ENCODE measurements around the gene TMEM109. TPM values are rescaled to one million over a fixed set of nuclear protein-coding genes. Genes with fewer than 3 reads are reported as not detected.

TMEM109 gene
- total RNA-seq, 2 donors from 2014 or later: 35.0 to 53.4 TPM

DNA sequence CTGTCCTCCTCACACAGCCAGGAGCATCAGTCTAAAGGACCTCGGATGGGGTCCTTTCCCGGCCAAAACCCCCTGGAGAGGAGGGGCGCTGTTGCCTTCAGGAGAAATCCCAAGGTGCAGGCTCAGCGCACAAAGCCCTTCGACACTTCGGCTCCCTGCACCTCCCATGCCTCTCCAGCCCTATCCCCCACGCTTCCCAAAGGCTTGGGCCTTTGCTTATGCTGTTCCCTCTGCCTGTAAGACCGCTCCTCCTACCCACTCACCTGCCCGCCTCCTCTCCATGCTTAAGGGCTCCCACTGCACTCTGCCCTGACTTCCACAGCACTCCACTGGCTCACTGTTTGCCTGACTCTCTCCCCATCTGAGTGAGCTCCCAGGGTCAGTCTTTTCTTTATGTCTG is 24.5 kb downstream of the TMEM109 start:
- H3K27ac ChIP-seq: no peak overlapping the region
- intact Hi-C loops (cut with DNase I): no loop called here
- TF ChIP-seq, protein P1, sequence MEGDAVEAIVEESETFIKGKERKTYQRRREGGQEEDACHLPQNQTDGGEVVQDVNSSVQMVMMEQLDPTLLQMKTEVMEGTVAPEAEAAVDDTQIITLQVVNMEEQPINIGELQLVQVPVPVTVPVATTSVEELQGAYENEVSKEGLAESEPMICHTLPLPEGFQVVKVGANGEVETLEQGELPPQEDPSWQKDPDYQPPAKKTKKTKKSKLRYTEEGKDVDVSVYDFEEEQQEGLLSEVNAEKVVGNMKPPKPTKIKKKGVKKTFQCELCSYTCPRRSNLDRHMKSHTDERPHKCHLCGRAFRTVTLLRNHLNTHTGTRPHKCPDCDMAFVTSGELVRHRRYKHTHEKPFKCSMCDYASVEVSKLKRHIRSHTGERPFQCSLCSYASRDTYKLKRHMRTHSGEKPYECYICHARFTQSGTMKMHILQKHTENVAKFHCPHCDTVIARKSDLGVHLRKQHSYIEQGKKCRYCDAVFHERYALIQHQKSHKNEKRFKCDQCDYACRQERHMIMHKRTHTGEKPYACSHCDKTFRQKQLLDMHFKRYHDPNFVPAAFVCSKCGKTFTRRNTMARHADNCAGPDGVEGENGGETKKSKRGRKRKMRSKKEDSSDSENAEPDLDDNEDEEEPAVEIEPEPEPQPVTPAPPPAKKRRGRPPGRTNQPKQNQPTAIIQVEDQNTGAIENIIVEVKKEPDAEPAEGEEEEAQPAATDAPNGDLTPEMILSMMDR (IDR thresholded peaks at IDR 0.05): no peak

DNA sequence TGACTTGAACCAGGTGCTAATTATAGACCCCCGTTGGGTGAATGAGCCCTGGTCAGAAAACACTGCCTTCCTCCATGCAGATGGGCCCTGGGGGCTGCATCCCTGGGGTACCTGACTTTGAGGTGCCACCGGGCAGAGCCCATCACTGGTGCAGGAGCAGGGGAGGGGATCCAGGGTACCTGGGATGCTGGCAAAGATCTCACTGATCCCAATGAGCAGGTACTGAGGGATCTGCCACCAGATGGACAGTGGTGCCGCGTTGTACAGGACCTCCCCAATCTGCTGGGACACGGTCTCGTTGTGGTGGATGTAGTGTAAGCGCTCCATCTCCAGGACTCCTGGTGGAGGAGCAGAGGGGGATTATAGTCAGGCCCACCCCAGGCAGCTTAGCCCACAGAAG is 25.3 kb downstream of the TMEM109 start:
- no peak overlapping the region for H3K27ac ChIP-seq
- H3K9ac ChIP-seq (ENCODE audit: low read depth in 2 of 2, low read length in 2 of 2): no peak overlapping the region
- H3K4me1 ChIP-seq: no peaks in the 10 kb centered on the region
- H3K27me3 ChIP-seq: no peaks in the 10 kb centered on the region
- H3K9me3 ChIP-seq: no peaks in the 10 kb centered on the region
- H3K4me3 ChIP-seq: no peak overlapping the region
- TF ChIP-seq, protein P1 (IDR thresholded peaks at IDR 0.05): no peak
- H3K36me3 ChIP-seq: no peaks in the 10 kb centered on the region
- DNase-seq: no peak
- intact Hi-C loops (cut with DNase I): no loop called here

More for the DNA sequence above, 24.5 kb downstream of the TMEM109 start:
- Histone ChIP-seq H3K36me3 (no peaks in the 10 kb centered on the region), H3K9me3 (no peaks in the 10 kb centered on the region), H3K4me1 (no peaks in the 10 kb centered on the region), H3K27me3 (no peaks in the 10 kb centered on the region), H3K4me3 (no peak overlapping the region), H3K9ac (ENCODE audit: low read depth in 2 of 2, low read length in 2 of 2) (no peak overlapping the region)
- DNase-seq: no peak

DNA sequence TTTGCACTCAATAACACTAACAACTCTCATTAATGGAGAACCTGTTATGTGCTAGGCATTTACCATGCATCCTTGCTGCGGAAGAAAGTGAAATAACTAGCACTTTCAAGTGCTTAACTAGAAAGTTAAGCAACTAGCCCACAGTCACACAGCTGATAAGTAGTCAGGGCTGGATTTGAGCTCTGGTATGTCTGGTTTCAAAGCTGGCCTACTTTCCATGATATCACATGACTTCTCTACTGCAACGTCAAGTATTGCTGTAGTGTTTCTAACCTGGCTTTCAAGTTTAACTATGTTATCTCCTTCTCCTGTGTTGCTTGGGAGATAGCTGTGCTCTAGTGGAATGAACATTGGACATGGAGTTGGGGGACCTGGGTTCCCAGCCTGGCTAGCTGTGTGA is 25.9 kb downstream of the TMEM109 start:
- TF ChIP-seq, protein P1 (IDR thresholded peaks at IDR 0.05): no peak
- Histone ChIP-seq H3K9ac (ENCODE audit: low read depth in 2 of 2, low read length in 2 of 2) (no peak overlapping the region), H3K4me1 (no peaks in the 10 kb centered on the region), H3K27me3 (no peaks in the 10 kb centered on the region), H3K9me3 (no peaks in the 10 kb centered on the region), H3K36me3 (no peaks in the 10 kb centered on the region), H3K27ac (no peak overlapping the region), H3K4me3 (no peak overlapping the region)
- intact Hi-C loops (cut with DNase I): no loop called here
- no peak for DNase-seq

DNA sequence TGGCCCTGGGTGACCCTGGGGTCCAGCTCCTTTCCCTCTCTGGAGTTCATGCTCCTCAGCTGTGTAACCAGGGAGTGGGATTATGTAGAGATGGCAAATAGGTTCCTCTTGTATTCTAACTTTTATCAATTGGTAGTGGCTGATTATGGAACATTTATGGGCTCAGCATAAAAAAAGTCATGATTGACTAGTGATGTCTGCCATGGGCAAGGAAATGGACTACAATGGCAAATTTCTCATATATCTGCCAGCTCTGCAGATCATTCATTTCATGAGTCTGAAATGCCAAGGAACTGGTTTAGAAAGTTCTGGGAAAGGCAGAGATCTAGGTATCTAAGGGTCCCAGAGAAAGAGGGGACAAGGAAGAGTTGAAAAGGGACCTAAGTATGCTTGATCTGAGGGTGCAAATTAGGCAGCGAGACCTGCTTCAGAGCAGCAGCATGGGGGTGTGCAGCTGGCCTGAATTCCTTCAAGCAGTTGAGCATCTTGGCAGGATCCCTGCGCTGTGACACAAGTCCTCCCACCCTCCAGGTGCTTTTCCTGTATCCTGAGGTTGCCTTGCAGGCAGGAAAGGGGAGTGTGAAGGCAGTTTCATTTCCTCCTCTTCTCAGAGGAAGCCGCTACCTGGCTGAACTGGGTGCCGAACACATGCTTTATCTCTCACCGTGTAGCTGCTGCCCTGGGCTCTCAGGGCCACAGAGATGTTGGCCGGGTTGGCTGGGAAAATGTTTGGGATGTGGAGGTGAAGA is 27.6 kb downstream of the TMEM109 start:
- Histone ChIP-seq H3K27ac (no peak overlapping the region), H3K4me1 (no peaks in the 10 kb centered on the region), H3K36me3 (no peaks in the 10 kb centered on the region), H3K9me3 (no peaks in the 10 kb centered on the region), H3K9ac (ENCODE audit: low read depth in 2 of 2, low read length in 2 of 2) (no peak overlapping the region), H3K4me3 (no peak overlapping the region), H3K27me3 (no peaks in the 10 kb centered on the region)
- intact Hi-C loops (cut with DNase I): no loop called here
- DNase-seq: no peak
- TF ChIP-seq, protein P1 (IDR thresholded peaks at IDR 0.05): no peak

DNA sequence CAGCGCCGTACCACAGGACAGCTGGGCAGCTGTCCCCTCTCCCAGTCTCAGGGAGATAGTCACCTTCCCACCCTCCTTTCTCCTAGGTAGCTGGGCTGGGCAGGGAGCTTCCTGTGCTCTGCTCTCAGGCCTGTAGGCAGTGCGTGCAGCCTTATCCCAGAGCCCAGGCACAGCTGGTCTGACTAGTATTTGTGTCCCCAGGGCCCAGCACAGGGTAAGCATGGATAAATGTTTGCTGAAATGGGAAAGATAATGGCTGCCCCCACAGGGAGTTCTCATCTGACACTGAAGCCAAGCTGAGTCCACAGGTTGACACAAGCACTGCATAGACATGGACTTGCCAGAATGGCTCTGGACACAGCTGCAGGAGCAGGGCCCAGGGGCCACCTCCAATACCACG is 28.3 kb downstream of the TMEM109 start:
- peak overlapping the region in 1 of 2 donors; percentile 27 for H3K9ac ChIP-seq (ENCODE audit: low read depth in 2 of 2, low read length in 2 of 2)
- intact Hi-C loops (cut with DNase I): no loop called here
- no peaks in the 10 kb centered on the region for H3K27me3 ChIP-seq
- no peak overlapping the region for H3K4me3 ChIP-seq
- no peaks in the 10 kb centered on the region for H3K4me1 ChIP-seq
- H3K36me3 ChIP-seq: no peaks in the 10 kb centered on the region
- H3K9me3 ChIP-seq: no peaks in the 10 kb centered on the region
- DNase-seq: no peak
- no peak overlapping the region for H3K27ac ChIP-seq
- TF ChIP-seq, protein P1 (IDR thresholded peaks at IDR 0.05): no peak
